GM23248 (cell line): Measurements from ENCODE around the gene PERCC1.

Experiments
- EZH2 ChIP-seq: fragments of 200-600 bp; sonication (generic); IDR thresholded peaks from 2 replicates; pipeline ENCODE4 v1.6.1; 2018; ENCODE audit warnings: antibody characterized with exemption, mild to moderate bottlenecking; ENCODE audit not compliant: insufficient read depth, poor library complexity, severe bottlenecking
- EZH2phosphoT487 ChIP-seq: fragments of 200-600 bp; sonication (generic); IDR thresholded peaks from 2 replicates; pipeline ENCODE4 v1.6.1; 2018; ENCODE audit warnings: antibody characterized with exemption, moderate library complexity, mild to moderate bottlenecking, low read depth; ENCODE audit not compliant: insufficient read depth

DNA sequence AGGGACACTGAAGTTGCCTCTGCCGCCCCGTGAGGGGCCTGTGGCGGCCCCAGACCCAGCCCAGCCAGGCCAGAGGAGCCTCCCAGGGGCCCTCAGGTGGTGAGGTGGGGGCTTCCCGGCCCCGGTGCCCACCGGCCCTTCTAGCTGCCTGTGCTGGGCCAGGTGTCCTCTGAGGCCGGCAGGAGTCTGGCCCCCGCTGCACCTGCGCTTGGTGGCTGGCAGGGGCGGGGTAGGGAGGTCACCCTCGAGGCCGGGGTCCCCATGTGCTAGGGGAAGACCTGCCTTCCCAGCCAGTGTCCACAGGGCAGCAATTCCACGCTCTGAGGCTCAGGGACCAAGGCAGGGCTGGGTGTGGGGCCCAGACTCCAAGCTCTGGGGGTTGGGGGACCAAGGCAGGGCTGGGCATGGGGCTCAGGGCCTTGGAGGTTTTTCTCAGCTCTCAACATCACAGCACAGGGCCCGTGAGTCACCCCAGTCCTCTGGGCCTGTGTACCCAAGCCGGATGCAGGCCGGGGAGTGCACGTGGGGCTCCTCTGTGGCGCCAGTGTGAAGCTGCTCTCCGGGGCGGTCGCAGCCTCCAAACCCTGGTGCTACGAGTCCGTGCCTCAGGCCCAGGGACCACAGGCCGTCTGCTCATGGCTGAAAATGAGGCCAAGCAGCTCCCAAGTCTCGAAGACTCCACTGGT lies 14.8 kb downstream of the PERCC1 start:
- no peak for TF ChIP-seq EZH2
- TF ChIP-seq EZH2phosphoT487, result no peak
